ENCODE measurements around the gene METTL1.

The METTL1 gene

DNA sequence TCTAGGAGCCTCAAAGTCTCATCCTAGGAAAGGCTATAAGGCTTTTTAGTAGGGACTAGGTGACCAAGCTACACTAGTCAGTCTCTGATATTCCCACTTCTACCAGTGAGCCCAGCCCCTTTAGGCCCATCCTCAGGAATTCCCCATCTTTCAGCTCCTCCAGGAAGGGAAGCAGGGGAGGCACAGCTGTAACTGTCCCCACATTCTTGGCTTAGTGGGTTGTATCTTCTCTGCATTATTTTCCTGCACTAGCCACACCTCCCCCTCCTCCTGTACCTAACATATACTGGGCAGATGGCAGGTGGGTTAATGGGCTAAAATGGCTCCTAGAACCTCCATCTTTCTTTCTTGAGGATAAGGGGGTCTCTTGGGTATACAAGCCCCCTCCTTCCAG lies 4.6 kb downstream of the METTL1 start:
- Histone ChIP-seq H3K27ac (replicated peaks; ENCODE audit: low read length) (no peak overlapping the region), H4K8ac (ENCODE audit: low read depth, low read length) (no peak overlapping the region), H2BK5ac (ENCODE audit: low read length) (no peak overlapping the region), H2BK12ac (ENCODE audit: low read length) (no peak overlapping the region), H3K27me3 (ENCODE audit: control insufficient read depth in 3 of 3, insufficient read depth in 3 of 3, low read depth in 1 of 3, low read length in 3 of 3) (peaks cover 0 to 49% (median 22%) of the 10 kb centered on the region in 3 experiments), H3K4me2 (ENCODE audit: insufficient read depth, low read length, poor library complexity, severe bottlenecking) (peak overlapping the region; percentile 42), H3K4ac (ENCODE audit: low read length) (no peak overlapping the region), H3K14ac (ENCODE audit: low read length) (no peak overlapping the region), H3K4me3 (ENCODE audit: low read length in 2 of 2) (no peak overlapping the region), H3K4me1 (ENCODE audit: control insufficient read depth in 2 of 2, insufficient read depth in 1 of 2, low read depth in 1 of 2, low read length in 2 of 2) (peaks cover 0 to 20% of the 10 kb centered on the region in 2 donors), H2AK5ac (ENCODE audit: low read depth, low read length) (no peak overlapping the region), H3K9me3 (replicated peaks in 1 of 2; ENCODE audit: control insufficient read depth in 2 of 2, insufficient read depth in 1 of 2, low read depth in 1 of 2, low read length in 2 of 2) (no peaks in the 10 kb centered on the region), H3K9ac (ENCODE audit: low read depth, low read length, poor library complexity) (no peak overlapping the region), H2BK120ac (ENCODE audit: low read depth, low read length) (no peak overlapping the region), H2BK15ac (ENCODE audit: low read length) (no peak overlapping the region), H3K18ac (ENCODE audit: low read length) (no peak overlapping the region), H3K23ac (ENCODE audit: low read depth, low read length, poor library complexity) (no peak overlapping the region), H4K91ac (ENCODE audit: low read depth, low read length, poor library complexity) (no peak overlapping the region), H2AFZ (ENCODE audit: low read length) (no peak overlapping the region), H3K79me1 (ENCODE audit: low read depth, low read length) (no peaks in the 10 kb centered on the region), H3K36me3 (replicated peaks in 1 of 2; ENCODE audit: control insufficient read depth in 2 of 2, insufficient read depth in 2 of 2, low read length in 2 of 2) (peaks cover 10 to 63% of the 10 kb centered on the region in 2 donors)
- no peak for DNase-seq (ENCODE audit: low spot score)

DNA sequence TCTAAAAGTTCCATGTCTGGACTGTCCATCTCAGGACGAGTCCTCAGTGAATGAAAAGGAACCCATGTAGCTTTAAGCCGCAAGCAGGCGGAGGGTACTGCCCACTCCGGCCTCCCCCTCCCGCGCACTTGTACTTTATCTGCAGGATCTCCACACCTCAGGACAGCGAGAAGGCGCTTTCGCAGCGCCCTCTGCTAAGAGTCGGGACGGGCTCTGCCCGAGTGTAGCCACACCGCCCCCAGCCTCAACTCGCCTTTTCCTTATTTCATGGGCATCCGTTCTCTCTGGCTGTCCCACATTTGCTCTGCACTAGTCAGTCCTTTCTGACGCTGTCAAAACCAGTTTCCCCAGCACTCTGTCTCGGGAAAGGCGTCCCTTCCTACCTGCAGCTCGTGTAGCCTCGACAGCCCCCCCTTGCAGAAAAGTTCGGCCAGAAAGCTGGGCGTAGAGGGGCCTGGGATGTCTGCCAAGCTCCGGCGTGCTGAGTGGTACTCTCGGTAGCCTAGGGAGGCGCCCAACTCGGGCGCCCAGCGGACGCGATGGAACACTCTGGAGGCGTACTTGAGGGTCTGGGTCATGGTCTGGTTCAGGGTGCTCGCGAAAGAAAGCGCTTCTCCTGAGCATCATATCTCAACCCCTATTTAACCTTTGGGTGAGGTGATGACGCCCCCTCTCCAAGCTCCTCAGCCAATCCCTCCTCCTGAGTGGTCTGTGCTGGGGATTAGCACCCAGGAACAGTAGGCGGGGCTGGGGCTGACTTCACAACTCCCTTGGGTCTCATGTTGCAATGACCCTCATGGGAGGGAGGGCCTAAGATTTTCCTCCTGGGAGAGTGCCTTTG lies 5.2 kb downstream of the METTL1 start, which contains the start of gene CYP27B1:
Gene CYP27B1 (minus strand): TSS at position 615 of the 841 bp plus-strand sequence. CDS start 37 bp downstream, at position 578.
- Histone ChIP-seq H2BK15ac (ENCODE audit: low read length) (no peak within 1 kb of the TSS), H3K23ac (ENCODE audit: low read depth, low read length, poor library complexity) (peak within 1 kb of the TSS; percentile 86), H3K79me1 (ENCODE audit: low read depth, low read length) (no peaks in the 10 kb centered on the region), H2BK120ac (ENCODE audit: low read depth, low read length) (no peak within 1 kb of the TSS), H2AFZ (ENCODE audit: low read length) (no peak within 1 kb of the TSS), H2AK5ac (ENCODE audit: low read depth, low read length) (no peak within 1 kb of the TSS), H3K4ac (ENCODE audit: low read length) (no peak within 1 kb of the TSS), H3K36me3 (replicated peaks in 1 of 2; ENCODE audit: control insufficient read depth in 2 of 2, insufficient read depth in 2 of 2, low read length in 2 of 2) (peaks cover 10 to 67% of the 10 kb centered on the region in 2 donors), H3K4me1 (ENCODE audit: control insufficient read depth in 2 of 2, insufficient read depth in 1 of 2, low read depth in 1 of 2, low read length in 2 of 2) (peaks cover 0 to 20% of the 10 kb centered on the region in 2 donors), H4K8ac (ENCODE audit: low read depth, low read length) (no peak within 1 kb of the TSS), H2BK12ac (ENCODE audit: low read length) (no peak within 1 kb of the TSS), H3K4me3 (ENCODE audit: low read length in 2 of 2) (peak within 1 kb of the TSS in 1 of 2 donors; percentile 58), H2BK5ac (ENCODE audit: low read length) (no peak within 1 kb of the TSS), H3K14ac (ENCODE audit: low read length) (no peak within 1 kb of the TSS), H3K9me3 (replicated peaks in 1 of 2; ENCODE audit: control insufficient read depth in 2 of 2, insufficient read depth in 1 of 2, low read depth in 1 of 2, low read length in 2 of 2) (no peaks in the 10 kb centered on the region), H3K9ac (ENCODE audit: low read depth, low read length, poor library complexity) (no peak within 1 kb of the TSS), H4K91ac (ENCODE audit: low read depth, low read length, poor library complexity) (no peak within 1 kb of the TSS), H3K27ac (replicated peaks; ENCODE audit: low read length) (no peak within 1 kb of the TSS), H3K4me2 (ENCODE audit: insufficient read depth, low read length, poor library complexity, severe bottlenecking) (peak within 1 kb of the TSS; percentile 42), H3K18ac (ENCODE audit: low read length) (peak within 1 kb of the TSS; percentile 32), H3K27me3 (ENCODE audit: control insufficient read depth in 3 of 3, insufficient read depth in 3 of 3, low read depth in 1 of 3, low read length in 3 of 3) (peaks cover 0 to 49% (median 22%) of the 10 kb centered on the region in 3 experiments)
- no CpG with 5 or more reads among the region's 38 CpGs for WGBS, 2 donors (ENCODE audit: extremely low coverage in 2 of 2, insufficient read length in 2 of 2, insufficient replicate concordance in 1 of 2)
- no peak for DNase-seq (ENCODE audit: low spot score)

DNA sequence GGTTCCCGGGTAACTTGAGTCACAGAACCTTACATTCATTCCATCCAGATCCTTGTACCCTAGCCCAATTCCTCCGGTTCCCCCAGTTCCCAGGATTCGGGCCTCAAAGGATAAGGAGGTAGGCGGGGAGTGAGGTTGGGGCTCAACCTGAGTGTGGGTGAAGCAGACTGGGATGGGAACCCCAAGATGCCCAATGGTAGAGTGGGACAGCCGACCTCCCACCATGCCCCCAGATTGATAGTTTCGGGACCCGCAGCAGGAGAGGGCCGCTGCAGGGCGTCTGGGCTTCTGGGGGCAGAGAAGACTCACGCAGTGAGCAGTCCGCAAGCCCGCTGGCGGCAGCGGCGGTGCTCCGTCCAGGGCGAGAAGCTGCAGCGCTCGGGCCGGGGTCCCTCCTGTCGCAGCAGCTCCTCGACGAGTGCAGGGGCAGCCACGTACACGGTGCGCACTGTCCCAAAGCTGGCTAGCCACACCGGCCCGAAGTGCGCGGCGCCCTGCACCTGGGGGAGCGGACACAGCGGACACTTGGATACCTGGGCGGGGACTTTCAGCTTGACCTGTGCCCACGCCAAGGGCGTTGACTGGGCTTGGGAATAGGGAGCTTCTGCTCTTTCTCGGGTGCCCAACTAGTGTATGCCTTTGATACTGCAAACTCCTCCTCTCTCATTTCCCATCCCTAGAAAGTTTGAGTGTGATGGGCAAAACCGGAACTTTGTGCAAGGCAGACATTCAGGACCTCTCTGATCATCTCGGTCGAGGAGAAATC lies 6.0 kb downstream of the METTL1 start:
- H3K4me1 ChIP-seq (ENCODE audit: control insufficient read depth in 2 of 2, insufficient read depth in 1 of 2, low read depth in 1 of 2, low read length in 2 of 2), result peaks cover 0 to 15% of the 10 kb centered on the region in 2 donors
- no peak overlapping the region for H3K4ac ChIP-seq (ENCODE audit: low read length)
- H2BK120ac ChIP-seq (ENCODE audit: low read depth, low read length), result no peak overlapping the region
- H3K14ac ChIP-seq (ENCODE audit: low read length), result no peak overlapping the region
- no peak overlapping the region for H4K91ac ChIP-seq (ENCODE audit: low read depth, low read length, poor library complexity)
- no peak overlapping the region for H2BK15ac ChIP-seq (ENCODE audit: low read length)
- H3K9me3 ChIP-seq (replicated peaks in 1 of 2; ENCODE audit: control insufficient read depth in 2 of 2, insufficient read depth in 1 of 2, low read depth in 1 of 2, low read length in 2 of 2), result no peaks in the 10 kb centered on the region
- H3K4me3 ChIP-seq (ENCODE audit: low read length in 2 of 2), result no peak overlapping the region
- H3K79me1 ChIP-seq (ENCODE audit: low read depth, low read length), result no peaks in the 10 kb centered on the region
- no peak overlapping the region for H2BK12ac ChIP-seq (ENCODE audit: low read length)
- DNase-seq (ENCODE audit: low spot score), result no peak
- H4K8ac ChIP-seq (ENCODE audit: low read depth, low read length), result no peak overlapping the region
- no peak overlapping the region for H2AK5ac ChIP-seq (ENCODE audit: low read depth, low read length)
- no peak overlapping the region for H3K4me2 ChIP-seq (ENCODE audit: insufficient read depth, low read length, poor library complexity, severe bottlenecking)
- H3K27ac ChIP-seq (replicated peaks; ENCODE audit: low read length), result no peak overlapping the region
- H3K23ac ChIP-seq (ENCODE audit: low read depth, low read length, poor library complexity), result peak overlapping the region; percentile 86
- H2AFZ ChIP-seq (ENCODE audit: low read length), result no peak overlapping the region
- H2BK5ac ChIP-seq (ENCODE audit: low read length), result no peak overlapping the region
- H3K27me3 ChIP-seq (ENCODE audit: control insufficient read depth in 3 of 3, insufficient read depth in 3 of 3, low read depth in 1 of 3, low read length in 3 of 3), result peaks cover 0 to 49% (median 22%) of the 10 kb centered on the region in 3 experiments
- peak overlapping the region; percentile 32 for H3K18ac ChIP-seq (ENCODE audit: low read length)
- H3K9ac ChIP-seq (ENCODE audit: low read depth, low read length, poor library complexity), result no peak overlapping the region
- H3K36me3 ChIP-seq (replicated peaks in 1 of 2; ENCODE audit: control insufficient read depth in 2 of 2, insufficient read depth in 2 of 2, low read length in 2 of 2), result peaks cover 10 to 72% of the 10 kb centered on the region in 2 donors
- no CpG with 5 or more reads among the region's 40 CpGs for WGBS, 2 donors (ENCODE audit: extremely low coverage in 2 of 2, insufficient read length in 2 of 2, insufficient replicate concordance in 1 of 2)
